Measurements from ENCODE around the gene PFKFB4. TPM values are rescaled to one million over a fixed set of nuclear protein-coding genes. Genes with fewer than 3 reads are reported as not detected.

The PFKFB4 gene
- total RNA-seq, 1 experiment from 2014 or later: 12.3 TPM

GRCh38 chr3:48593337-48593736 is 36.7 kb upstream of the PFKFB4 start:
- H3K79me2 ChIP-seq (ENCODE audit: insufficient read depth, low read length): no peaks in the 10 kb centered on the region
- WGBS (ENCODE audit: extremely low coverage, insufficient read length, low lambda C conversion rate): no CpG with 5 or more reads among the region's 9 CpGs
- H4K5ac ChIP-seq (ENCODE audit: insufficient read length, low read depth, low read length): no peak overlapping the region

More at GRCh38 chr3:48593337-48593736, 36.7 kb upstream of the PFKFB4 start:
- H4K8ac ChIP-seq (replicated peaks; ENCODE audit: insufficient read length, low read depth, low read length): no peak overlapping the region
- H3K4me2 ChIP-seq (ENCODE audit: insufficient read depth, insufficient read length, low read length): no peak overlapping the region
- no peak for DNase-seq
- no peak overlapping the region for H3K23ac ChIP-seq (ENCODE audit: insufficient read length, low read depth, low read length)
- Mint-ChIP-seq H3K27ac (0 out of 7 replicates have a peak overlapping the region, but pooled peaks of 1 of the 3 experiments have one; percentile 28), H3K9me3 (no peaks in the 10 kb centered on the region), H3K36me3 (ENCODE audit: insufficient read depth in 1 of 3, low read depth in 3 of 3) (peaks cover 0 to 21% (median 6%) of the 10 kb centered on the region in 3 experiments; a peak in 5 of 7 replicates), H3K4me1 (peaks cover 19 to 26% of the 10 kb centered on the region in 2 experiments), H3K27me3 (ENCODE audit: low read depth) (peaks cover 4% of the 10 kb centered on the region; the same call in 1 of the 2 replicates), H3K4me3 (no peak overlapping the region)
- no peak overlapping the region for H3T11ph ChIP-seq (ENCODE audit: low read length)
- H3K56ac ChIP-seq (ENCODE audit: insufficient read length, low read depth, low read length): no peak overlapping the region
- no peaks in the 10 kb centered on the region for H4K20me1 ChIP-seq (ENCODE audit: control insufficient read depth, insufficient read depth, insufficient read length)
- H2BK20ac ChIP-seq (ENCODE audit: low read depth, low read length, poor library complexity, severe bottlenecking): no peak overlapping the region
- H4K91ac ChIP-seq (ENCODE audit: insufficient read length, low read depth, low read length): no peak overlapping the region
- no peaks in the 10 kb centered on the region for H3K9me3 ChIP-seq (ENCODE audit: control insufficient read depth, low read depth, low read length)
- H3K27me3 ChIP-seq (ENCODE audit: insufficient read depth, low read length): no peaks in the 10 kb centered on the region
- no peak overlapping the region for H3K4ac ChIP-seq (ENCODE audit: low read depth, low read length)
- no peak overlapping the region for H2BK120ac ChIP-seq (ENCODE audit: low read depth, low read length, poor library complexity, severe bottlenecking)
- no peak overlapping the region for H3K14ac ChIP-seq (ENCODE audit: insufficient read depth, low read length)
- no peak for TF ChIP-seq CTCF (conservative IDR thresholded peaks at IDR 0.05)
- no peak overlapping the region for H3K9ac ChIP-seq (ENCODE audit: extremely low read depth, insufficient read length, low read length)
- no peaks in the 10 kb centered on the region for H3K79me1 ChIP-seq (ENCODE audit: insufficient read depth, low read depth, low read length, poor library complexity, severe bottlenecking)
- no peaks in the 10 kb centered on the region for H3K4me1 ChIP-seq (ENCODE audit: insufficient read depth, low read length)
- H3K23me2 ChIP-seq (ENCODE audit: insufficient read length, low read depth, low read length, poor library complexity, severe bottlenecking): no peaks in the 10 kb centered on the region
- no peak overlapping the region for H2BK12ac ChIP-seq (ENCODE audit: insufficient read length, low read depth, low read length)
- H2AFZ ChIP-seq (ENCODE audit: low read length): no peak overlapping the region
- no peak overlapping the region for H2BK5ac ChIP-seq (ENCODE audit: insufficient read length, low read length)
- no peak overlapping the region for H2AK5ac ChIP-seq (ENCODE audit: insufficient read length, low read length)
- no peak overlapping the region for H2BK15ac ChIP-seq (ENCODE audit: low read depth, low read length)
- no peak overlapping the region for H3K18ac ChIP-seq (ENCODE audit: insufficient read length, low read depth, low read length)
- H3K27ac ChIP-seq (ENCODE audit: insufficient read length, low read depth, low read length): no peak overlapping the region
